Stimulated activated CD8-positive, alpha-beta memory T cell treated with anti-CD3 and anti-CD28 coated beads, Interleukin-2, amount 100 ng/mL, for 48 hours (primary cell): ENCODE results near the gene PRMT7.
A peak's percentile ranks its signal among the peaks of the same experiment; 100 is the strongest.

Source experiments
- DNase-seq, 2 donors: peaks; one replicate each; pipeline ENCODE4 v3.0.0-alpha.2; 2020; ENCODE audit warnings: low read depth in 2 of 2

PRMT7 gene

DNA sequence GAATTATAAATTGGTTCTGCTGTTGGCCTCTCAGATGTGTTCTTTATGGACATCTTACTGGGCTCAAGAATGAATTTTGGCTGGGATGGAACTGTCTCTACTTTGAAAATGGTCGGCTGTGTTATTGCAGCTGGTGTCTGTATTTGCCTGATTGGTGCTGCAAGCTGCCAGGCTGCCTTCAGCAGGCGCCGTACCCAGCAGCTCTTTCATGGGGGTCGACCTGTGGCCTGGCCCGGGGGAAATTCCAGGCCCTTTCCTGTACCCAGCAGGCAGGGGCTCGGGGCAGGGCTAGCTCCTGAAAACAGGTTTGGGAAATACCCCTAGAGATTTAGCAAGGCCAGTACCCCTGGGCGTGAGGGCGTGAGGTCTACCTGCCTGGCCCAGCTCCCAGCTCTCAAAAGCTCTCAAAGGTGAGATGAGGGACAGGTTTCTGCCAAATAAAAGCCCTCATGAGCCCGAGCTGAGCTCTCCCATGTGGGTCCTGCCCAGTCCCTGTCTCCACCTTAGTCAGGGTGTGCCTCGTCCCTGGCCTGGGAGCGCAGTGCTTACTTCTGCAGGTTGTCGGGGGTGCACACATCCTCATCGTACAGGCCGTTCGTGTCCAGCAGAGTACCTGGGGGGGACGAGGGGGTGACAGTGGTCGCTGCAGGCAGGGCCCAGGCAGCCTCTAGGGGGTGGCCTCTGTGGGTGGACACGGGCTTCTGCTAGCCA lies 52.3 kb downstream of the PRMT7 start:
- no peak for DNase-seq

DNA sequence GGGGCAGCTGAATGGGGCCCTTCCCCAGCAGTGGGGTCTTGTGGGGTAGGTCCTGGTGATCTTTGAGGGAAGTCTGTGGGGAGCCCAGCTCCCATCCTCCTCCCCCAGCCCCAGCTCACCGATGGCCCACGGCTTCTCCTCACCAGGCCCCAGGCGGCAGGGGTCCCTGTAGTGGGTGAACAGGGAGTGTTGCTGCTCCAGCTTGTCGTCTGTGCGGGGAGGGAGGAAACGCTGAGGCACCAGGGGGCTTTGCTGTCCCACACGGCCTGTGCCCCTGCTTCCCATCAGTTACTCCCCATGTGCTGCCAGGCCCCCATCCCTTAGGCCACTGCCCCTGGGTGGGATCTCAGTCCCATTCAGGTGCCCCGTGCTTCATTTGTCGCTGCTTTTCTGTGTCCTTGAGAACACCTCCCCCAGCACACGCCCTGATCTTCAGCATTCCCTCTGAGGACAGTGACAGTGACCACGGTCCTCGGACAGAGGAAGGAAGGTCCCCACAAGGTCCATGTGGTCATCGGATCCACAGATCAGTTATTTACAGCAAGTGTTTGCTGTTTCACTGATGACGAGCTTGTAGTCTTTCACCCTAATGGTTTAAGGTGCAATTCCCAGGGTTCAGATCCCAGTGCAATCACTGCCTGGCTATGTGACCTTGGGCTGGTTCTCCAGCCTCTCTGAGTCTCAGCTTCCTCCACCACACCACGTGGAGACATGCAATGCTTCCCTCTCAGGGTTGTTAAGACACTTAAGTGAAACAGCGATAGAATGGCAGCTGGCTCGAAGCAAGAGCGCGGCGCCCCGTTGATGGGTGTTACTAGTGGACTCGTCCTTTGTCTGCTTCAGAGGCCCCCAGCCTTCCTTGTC lies 53.1 kb downstream of the PRMT7 start:
- no peak for DNase-seq

DNA sequence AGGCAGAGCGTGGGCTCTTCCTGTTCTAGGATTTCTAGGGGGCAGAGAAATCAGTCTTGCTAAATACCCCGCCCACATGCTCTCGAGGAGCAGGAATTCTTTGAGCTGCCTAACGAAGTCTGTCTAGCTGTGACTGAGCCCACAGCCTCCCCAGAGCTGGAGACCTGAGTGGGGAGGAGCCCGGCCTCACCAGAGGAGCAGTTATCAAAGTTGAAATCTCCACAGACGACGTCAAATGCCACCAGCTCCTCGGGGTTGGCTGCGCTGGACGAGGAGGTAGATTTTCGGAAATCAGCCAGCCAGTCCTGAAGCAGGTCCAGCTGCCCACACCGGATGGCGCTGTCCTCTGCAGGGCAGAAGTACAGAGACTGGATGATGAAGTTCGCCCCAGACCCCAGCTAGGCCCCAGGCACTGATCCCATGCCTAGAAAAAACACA lies 53.8 kb downstream of the PRMT7 start:
- no peak for DNase-seq

DNA sequence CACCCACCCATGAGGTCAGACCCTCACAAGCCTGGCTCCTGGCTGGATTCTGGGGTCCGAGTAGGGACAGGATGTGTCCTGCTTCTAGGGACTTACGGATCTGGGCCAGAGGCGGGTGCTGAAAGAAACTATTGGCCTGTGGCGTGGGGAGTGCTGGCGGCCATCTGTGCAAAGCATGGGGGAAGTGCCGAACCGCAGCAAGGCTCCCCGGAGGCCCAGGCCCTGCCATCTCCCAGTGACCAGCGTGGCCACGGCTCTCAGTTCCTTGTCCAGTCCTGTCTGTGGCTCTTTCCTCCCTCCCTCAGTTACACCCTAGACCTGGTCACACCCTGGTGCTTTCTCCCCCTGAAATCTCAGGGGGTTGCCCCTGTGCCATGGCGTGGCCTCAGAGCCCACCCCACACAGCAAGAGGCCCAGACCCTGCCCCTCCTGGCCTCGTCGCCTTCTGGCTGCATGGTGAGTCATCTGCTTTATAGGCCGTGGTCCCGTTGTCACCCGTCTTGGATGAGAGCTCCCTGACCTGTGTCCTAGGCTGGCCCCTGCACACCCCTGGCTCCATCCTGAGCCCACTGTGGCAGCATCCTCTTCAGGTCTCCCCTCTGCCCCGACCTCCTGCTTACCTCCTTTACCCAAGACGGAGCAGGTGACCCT lies 54.5 kb downstream of the PRMT7 start:
- DNase-seq = no peak

DNA sequence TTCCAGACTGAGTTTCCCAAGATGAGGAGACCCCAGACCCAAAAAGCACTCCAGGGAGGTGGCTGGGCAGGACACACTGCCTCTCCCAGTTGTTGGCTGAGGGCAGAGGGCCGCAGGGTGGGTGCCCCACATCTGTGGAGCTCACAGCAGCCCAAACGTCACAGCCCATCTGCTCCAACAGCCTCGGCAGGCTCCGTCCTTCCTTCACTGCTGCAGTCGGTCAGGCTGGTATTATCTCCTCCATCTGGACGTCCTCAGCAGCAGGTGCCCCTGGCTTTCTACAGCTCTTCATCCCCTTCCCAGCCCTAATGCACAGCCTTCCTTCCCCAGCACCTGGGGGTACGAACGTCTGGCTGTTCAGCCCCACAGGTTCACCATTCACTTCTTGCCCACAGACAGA lies 55.2 kb downstream of the PRMT7 start:
- no peak for DNase-seq

DNA sequence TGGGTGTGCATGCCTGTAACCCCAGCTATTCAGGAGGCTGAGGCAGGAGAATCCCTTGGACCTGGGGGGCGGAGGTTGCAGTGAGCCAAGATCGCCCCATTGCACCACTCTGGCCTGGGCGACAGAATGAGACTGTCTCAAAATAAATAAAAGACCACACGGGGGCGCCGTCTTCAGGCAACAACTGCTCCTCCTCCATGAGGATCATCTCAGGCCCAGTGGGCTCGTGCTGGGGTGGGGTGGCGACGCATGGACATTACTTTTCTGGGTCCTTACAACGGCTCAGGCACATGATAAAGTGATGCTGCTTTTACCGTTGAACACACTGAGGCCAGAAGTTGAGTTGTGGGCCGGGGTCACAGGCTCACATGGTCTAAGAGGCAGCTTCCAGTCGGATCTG lies 56.2 kb downstream of the PRMT7 start:
- DNase-seq = peak; percentile 24 to 29

DNA sequence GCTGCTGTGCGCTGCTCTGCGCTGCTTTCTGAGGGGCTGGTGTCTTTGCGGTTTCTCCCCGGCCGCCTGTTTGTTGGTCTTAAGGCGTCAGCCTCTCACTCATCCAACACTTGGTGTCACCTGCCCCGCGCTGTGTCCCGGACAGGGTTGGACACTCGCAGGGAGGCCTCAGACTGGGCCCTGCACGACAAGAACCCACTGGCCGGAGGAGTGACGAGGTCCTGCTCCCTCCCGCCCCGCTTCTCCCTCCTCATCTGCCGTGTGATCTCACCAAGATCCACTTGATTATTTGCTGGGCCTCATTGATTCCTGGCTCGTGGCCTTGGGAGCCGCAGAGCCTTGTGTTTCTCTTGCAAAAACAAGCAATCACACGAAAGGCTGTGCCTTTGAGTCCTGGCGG lies 56.6 kb downstream of the PRMT7 start:
- no peak for DNase-seq

DNA sequence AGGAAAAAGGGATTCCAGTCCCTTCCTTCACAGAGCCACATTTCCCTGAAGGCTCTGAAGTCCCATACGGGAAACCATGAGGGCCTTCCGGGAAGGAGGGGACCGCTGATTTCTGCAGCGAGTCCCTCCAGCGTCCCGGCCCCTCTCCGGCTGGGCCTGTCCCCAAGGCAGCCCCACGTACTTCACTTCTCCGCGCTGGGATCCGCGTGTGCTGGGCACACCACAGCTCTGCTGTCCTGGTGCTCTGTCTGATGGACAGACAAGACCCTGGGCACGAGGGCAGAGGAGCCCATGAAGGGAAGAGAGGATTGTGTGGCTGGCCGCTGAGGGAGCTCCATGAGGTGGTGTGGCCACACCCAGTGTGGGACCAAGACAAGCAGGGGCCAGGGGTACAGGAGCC lies 57.1 kb downstream of the PRMT7 start:
- no peak for DNase-seq

DNA sequence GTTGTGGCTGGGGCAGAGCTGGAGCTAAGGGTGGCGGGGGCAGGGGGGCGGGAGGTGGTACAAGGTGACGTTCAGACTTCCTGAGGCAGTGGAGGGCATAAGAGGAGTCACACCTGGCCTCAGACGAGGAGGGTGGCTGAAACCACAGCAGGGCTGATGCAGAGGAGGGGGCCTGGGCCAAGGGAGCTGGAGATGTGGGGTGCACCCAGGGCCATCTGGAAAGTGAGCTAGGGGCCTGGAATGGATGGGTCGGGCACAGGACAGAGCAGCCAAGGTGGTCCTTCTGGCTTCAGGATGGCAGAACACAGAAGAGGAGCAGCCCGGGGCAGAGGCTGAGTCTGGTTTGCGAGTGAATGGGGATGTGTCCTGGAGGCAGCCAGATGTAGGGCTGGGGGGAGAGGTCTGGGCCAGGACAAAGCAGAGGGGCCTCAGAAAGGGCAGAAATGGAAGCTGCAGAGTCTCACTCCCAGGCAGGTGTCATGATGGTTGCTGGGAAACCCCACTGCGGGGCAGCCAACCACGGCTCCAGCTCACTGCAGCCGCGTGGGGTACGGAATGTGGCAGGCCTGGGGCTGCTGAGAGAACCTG lies 57.6 kb downstream of the PRMT7 start:
- DNase-seq = peak in 1 of 2 donors; percentile 24

DNA sequence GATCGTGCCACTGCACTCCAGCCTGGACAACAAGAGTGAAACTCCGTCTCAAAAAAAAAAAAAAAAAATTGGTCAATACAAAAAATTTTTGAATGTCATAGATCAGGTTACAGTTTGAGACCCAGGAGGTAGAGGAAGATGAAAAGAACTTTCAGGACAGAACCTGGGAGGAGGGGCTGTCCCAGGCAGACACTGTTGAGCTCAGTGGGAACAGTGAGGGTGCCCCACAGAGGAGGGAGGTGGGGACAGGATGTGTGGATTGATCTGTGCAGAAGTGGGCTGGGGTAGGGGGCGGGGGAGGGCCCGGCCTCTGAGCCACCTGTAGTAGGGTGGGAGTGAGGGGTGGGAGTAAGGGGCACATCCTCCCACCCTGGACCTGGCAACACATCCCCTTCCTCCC lies 58.3 kb downstream of the PRMT7 start:
- DNase-seq = no peak

DNA sequence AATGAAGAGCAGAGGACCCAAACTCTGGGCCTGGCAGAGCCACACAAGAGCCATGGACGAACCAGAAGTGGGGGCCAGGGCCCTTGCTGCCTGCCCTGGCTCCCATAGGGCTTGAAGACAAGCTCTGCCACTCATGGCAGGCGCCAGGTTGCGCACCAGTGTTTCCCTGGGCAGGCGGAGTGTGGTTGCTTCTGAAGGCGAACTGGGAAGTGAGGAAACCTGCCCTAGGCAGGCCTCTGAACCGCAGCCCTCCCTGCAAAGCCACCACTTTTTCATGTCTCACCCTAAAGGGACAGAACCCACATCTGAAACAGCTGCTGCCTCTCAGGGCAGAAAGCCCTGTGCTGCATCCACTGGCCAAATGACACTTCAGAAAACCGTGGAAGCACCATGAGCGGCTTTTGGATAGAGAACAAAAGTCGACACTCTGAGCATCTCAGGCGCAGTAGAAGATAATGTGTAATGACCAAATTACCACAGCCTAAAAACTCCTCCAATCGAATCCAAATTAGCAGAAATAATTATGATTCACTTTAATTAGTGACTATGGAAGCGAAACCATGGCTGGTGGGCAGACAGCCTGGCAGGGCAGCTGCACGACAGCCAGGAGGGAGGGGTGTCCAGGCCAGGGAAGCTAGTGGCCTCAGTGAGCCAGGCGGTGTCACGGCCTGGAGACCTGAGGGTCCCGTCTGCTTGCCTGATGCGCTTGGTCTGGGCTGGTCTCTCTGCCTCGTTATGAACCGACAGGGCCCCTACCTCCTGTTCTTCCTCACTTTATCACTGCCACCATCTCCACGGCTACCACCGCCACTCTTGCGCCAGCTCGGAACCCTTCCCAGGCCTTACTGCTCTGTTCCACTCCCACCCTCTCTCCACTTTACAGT lies 59.1 kb downstream of the PRMT7 start:
- DNase-seq = peak; percentile 29 to 32

DNA sequence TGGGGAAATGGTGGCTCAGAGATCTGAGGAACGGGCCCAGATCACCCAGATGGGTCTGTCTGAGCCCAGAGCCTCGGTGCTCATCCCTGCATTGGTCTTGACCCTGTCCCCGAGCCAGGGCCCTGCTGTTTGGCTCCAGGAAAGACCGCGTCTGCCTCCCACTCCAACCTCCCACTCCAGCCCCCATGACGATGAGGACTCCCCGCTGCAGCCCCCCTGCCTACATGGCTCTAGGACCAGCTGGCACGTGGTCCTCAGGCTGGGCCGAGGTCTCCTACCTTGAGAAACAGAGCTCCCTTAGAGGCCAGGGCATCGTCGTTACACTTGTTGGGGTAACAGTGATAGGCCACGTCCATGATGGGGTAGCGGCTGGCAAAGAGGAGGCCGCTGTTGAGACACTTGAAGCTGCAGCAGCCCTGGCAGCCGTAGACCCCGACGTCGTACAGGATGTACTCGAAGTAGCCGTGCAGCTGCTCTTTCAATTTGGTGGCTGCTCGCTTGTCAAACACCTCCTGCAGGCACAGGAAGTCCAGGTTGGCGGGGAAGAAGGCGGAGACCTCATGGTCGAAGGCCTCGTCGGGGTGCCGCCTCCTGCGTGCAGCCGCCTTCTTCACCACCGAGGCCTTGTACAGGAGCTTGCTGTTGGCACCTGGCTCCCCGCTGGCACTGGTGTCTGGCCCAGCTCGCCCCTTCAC lies 59.9 kb downstream of the PRMT7 start:
- DNase-seq = no peak

DNA sequence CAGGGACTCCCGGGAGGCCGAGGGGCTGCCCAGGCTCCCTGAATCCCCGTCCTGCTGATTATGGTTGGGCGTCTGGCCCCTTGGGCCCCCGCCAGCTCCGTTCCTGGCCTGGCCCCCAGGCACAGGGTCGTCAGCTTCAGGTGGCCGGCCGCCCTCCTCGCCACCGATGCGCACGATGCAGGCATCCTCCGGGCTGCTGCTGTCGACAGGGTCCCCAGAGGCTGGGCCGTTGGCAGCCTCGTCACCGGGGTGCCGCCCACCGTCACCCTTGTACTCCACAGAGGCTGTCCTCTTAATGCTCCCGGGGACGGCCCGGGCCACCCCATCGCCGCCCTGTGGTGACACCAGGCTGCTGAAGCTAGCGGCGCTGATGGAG lies 60.4 kb downstream of the PRMT7 start:
- DNase-seq = no peak

DNA sequence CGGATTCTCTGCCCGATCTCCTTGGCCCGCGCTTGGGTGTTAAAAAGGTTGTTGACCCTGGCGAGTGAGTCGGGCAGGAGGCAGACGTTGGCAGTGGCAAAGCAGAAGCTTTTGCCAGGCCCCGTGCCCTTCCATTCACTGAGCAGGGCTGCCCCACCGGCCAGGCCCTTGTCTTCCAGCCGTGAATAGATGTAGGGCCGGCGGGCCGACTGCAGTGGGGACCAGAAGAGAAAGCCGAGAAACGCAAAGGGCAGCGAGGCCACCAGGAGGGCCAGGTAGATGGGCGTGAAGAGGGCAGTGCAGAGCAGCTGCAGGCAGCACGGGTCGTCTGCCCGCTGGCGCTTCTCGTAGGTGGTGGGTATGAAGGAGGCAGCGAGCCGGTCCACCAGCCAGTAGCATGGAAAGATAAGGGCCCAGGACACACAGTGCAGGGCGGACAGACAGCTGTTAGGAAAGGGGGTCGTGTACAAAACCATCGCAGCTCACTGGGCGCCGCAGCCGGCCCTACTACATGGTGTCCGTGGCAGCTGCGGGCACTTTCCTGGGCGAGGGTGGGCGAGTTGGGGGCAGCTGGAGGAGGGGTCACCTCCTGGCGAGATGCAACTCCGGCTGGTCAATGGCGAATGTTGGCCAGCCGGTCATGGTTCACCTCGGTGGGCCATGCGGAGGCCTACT lies 61.0 kb downstream of the PRMT7 start:
- no peak for DNase-seq

DNA sequence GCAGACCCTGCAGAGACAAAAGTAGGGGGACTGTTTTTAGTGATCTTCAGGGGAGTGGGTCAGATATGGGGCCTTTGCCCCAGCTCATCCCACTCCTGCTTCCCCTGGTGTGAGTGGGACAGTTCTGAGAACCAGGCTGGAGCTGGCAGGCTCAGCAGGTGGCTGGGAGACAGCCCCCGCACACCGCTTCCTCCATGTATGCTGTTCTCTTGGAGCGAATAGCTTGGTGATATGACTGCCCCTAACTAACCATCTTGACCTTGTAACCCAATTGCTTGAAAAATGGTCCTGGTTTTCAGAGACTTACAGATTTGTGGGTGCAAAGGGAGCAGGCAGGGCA lies 61.5 kb downstream of the PRMT7 start:
- no peak for DNase-seq

DNA sequence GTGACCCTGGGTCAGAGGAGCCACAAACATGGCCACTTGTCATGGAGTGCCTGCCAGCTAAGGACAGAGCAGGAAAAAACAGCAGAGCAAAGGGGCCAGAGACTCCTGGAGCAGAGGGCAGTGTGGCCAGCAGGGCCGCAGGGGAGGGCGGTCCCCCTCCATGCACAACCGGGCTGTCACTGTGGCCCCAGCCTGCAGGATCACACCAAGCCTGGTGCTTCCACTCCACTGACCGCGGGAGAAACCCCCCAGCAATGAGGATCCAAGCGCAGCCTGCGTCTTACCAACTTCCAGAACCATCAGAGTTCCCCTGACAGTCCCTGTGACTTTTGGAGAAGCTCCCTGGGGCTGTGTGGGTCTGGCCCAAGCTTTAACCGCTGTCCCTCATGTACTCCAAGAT lies 62.0 kb downstream of the PRMT7 start:
- no peak for DNase-seq

DNA sequence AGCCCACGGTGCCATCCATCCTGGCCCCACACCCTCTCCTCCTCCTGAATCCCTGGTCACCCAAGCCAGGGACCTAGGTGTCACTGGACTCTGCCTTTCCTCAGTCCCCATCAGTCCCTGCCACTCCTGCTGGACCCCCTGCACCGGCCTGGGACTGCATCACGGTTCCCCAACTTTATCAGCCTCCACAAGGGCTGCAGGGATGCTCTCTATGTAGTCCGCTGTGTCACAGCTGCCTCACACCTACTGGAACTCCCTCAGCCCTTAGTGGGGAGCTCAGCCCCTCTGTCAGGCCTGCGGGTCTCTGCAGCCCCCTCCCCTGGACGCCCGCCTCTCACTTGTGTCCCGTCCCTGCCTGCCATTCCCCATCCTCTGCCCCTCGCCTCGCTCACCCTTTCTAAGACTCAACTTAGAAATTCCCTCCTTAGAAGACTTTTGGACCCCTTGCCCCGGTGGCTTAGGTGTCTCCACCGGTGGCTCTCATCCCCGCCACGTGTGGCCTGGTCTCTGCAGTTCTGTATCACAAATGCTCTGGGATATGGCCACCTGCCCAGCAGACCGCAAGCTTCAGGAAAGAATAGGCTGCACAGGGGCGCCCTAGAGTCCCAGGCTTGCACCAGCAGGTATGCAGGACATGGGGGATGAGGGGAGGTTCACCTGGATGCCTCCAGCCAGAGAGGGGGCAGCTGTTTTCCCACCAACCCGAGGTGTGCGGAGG lies 62.9 kb downstream of the PRMT7 start:
- DNase-seq = no peak

DNA sequence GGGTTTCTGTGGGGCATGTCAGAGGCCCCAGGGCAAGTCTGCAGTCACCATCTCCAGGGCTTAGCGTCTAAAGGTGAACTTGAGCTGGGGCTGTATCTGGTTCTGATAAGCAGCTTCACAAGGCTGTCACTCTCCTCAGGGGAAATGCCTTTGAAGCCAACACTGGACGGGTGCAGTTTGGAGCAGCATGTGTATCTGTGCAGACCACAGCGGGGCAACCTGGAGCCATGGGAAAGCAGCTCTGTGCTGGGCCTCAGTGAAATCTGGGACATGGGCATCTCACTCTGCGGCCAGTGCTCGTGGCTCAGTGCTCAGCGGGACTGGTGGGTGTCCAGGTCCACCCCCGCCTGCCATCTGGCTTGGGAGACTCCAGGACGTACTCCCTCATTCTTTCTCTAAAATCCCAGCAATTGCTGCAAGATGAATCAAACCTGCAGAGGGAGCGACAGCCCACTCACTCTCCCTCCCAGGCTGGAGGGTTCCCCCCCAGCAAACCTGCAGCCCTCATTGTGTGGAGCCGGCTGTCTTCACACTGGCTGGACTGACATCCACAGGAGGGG lies 63.5 kb downstream of the PRMT7 start:
- no peak for DNase-seq

DNA sequence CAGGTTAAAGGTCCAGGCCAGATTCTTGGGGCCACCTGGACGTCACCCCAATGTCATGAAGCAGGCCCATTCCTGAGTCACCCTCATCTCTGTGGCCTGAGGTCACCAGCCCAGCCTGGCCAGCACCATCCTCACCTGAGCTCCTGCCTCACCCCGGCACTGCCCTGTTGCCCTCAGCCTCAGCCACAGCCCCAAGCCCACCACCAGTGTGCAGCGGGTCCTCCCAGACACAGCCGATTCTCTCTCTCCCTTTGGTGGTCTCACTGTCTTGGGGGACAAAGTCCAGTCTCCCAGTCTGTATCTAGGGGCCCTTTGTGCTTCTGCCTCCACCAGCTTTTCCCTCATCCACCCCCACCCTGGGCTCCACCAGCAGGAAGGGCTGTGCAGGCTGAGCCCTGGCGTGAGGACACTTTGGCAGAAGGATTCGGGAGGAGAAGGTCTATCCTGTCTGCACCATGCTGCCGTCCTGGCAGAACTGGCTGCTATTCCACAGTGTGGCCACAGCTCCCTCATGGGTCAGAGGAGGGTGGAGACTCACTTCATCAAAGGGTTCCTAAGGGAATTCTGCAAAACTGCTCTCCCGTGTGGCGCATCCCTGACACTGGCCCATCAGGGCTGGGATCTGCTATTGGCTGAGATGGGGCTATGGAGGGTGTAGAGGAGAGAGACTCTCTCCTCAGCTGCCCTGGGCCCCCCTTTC lies 64.3 kb downstream of the PRMT7 start:
- no peak for DNase-seq
